Stimulated activated CD8-positive, alpha-beta memory T cell treated with anti-CD3 and anti-CD28 coated beads, Interleukin-2, amount 100 ng/mL, for 48 hours (primary cell): Measurements from ENCODE around the gene AAGAB.

Source experiments
- DNase-seq, 2 donors: peaks; one replicate each; pipeline ENCODE4 v3.0.0-alpha.2; 2020; ENCODE audit warnings: low read depth in 2 of 2

AAGAB gene

GRCh38 chr15:67187351-67187854, 67.1 kb downstream of the AAGAB start:
- no peak for DNase-seq

- no peak for DNase-seq
These were observed 67.8 kb downstream of the AAGAB start for GRCh38 chr15:67186688-67187087.

GRCh38 chr15:67186226-67186649, 68.2 kb downstream of the AAGAB start:
- no peak for DNase-seq

- DNase-seq, result peak in 1 of 2 donors; percentile 23
These were observed 68.7 kb downstream of the AAGAB start for GRCh38 chr15:67185621-67186225.

- no peak for DNase-seq
These were observed 69.4 kb downstream of the AAGAB start for GRCh38 chr15:67185051-67185450.

GRCh38 chr15:67184208-67184925, 70.1 kb downstream of the AAGAB start:
- no peak for DNase-seq

GRCh38 chr15:67183443-67184169, 70.9 kb downstream of the AAGAB start:
- no peak for DNase-seq

- DNase-seq, result no peak
These were observed 73.2 kb downstream of the AAGAB start for GRCh38 chr15:67181221-67181639.

GRCh38 chr15:67180514-67181191, 73.8 kb downstream of the AAGAB start:
- DNase-seq, result no peak

- DNase-seq, result no peak
These were observed 74.4 kb downstream of the AAGAB start for GRCh38 chr15:67180035-67180434.

- DNase-seq, result no peak
These were observed 75.0 kb downstream of the AAGAB start for GRCh38 chr15:67179411-67179995.

GRCh38 chr15:67178569-67179210, 75.8 kb downstream of the AAGAB start:
- no peak for DNase-seq

GRCh38 chr15:67177752-67178151, 76.7 kb downstream of the AAGAB start:
- no peak for DNase-seq

GRCh38 chr15:67176195-67176971, 78.1 kb downstream of the AAGAB start:
- no peak for DNase-seq

- no peak for DNase-seq
These were observed 78.8 kb downstream of the AAGAB start for GRCh38 chr15:67175643-67176071.

- no peak for DNase-seq
These were observed 79.4 kb downstream of the AAGAB start for GRCh38 chr15:67174864-67175573.

- DNase-seq, result no peak
These were observed 80.0 kb downstream of the AAGAB start for GRCh38 chr15:67174446-67174845.

GRCh38 chr15:67173786-67174185, 80.7 kb downstream of the AAGAB start:
- DNase-seq, result no peak

- DNase-seq, result no peak
These were observed 81.5 kb downstream of the AAGAB start for GRCh38 chr15:67173005-67173404.

GRCh38 chr15:67172172-67172571, 82.3 kb downstream of the AAGAB start:
- DNase-seq, result peak in 1 of 2 donors; percentile 37
